ENCODE results near the gene VIPR2. TPM values are rescaled to one million over a fixed set of nuclear protein-coding genes. Genes with fewer than 3 reads are reported as not detected.
"Not testable (repeated sequence)": the region's sequence is repeated elsewhere in the genome, so short reads cannot be mapped to it uniquely, and the experiment has no call there.

Gene VIPR2
- total and polyA plus RNA-seq, 8 donors = 0.28 to 0.80 (median 0.44) TPM

DNA sequence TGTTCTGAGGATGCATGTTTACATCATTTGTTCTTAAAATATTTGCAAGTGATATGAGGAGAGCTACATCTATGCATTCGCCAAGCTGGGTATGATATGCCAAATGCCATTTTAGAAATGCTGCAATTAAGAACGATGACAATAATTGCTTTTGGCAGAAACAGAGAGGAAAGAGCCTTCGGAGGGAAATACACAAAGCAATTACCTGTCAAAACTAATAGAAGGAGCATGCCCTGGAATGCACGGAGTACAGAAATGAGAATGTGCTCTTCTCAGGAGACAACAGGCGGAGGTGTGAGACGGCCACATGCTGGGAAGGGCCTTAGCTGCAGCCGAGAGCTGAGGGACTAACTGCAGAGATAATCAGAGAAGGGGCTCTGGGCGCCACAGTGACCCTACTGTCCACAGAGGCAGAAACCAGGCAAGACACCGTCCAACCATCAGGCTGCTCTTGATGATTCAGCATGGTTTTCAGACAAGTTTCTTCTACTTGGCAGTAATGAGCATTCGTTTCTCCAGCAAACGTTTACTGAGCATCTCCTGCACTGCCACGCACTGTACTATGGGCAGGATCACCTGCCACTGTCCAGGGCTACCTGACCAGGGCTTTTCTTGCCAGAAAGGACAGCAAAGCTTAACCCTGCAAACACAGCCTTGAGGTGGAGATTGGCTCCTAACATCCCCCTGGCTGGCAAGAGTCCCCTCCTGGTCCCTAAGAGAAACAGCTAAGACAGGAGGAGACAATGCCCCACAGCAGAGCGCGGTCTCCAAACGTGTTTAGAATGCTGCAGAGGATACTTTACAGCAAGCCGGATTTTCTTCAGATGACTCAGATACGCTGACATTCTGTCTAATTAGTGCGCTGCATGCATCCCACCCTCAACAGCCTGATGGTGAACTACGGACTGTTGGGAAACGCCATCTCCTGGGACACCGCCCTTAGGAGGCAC is 18.1 kb downstream of the VIPR2 start:
- no peaks in the 10 kb centered on the region for H3K36me3 ChIP-seq
- intact Hi-C loops (cut with DNase I) = no loop called here
- no peak overlapping the region for H3K27ac ChIP-seq
- no peaks in the 10 kb centered on the region for H3K9me3 ChIP-seq
- peaks cover 0 to 45% of the 10 kb centered on the region in 2 donors for H3K27me3 ChIP-seq
- DNase-seq = no peak
- no peak for ATAC-seq
- no peaks in the 10 kb centered on the region for H3K4me1 ChIP-seq
- TF ChIP-seq, protein P1, sequence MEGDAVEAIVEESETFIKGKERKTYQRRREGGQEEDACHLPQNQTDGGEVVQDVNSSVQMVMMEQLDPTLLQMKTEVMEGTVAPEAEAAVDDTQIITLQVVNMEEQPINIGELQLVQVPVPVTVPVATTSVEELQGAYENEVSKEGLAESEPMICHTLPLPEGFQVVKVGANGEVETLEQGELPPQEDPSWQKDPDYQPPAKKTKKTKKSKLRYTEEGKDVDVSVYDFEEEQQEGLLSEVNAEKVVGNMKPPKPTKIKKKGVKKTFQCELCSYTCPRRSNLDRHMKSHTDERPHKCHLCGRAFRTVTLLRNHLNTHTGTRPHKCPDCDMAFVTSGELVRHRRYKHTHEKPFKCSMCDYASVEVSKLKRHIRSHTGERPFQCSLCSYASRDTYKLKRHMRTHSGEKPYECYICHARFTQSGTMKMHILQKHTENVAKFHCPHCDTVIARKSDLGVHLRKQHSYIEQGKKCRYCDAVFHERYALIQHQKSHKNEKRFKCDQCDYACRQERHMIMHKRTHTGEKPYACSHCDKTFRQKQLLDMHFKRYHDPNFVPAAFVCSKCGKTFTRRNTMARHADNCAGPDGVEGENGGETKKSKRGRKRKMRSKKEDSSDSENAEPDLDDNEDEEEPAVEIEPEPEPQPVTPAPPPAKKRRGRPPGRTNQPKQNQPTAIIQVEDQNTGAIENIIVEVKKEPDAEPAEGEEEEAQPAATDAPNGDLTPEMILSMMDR (IDR thresholded peaks at IDR 0.05) = no peak
- no peak overlapping the region for H3K4me3 ChIP-seq

DNA sequence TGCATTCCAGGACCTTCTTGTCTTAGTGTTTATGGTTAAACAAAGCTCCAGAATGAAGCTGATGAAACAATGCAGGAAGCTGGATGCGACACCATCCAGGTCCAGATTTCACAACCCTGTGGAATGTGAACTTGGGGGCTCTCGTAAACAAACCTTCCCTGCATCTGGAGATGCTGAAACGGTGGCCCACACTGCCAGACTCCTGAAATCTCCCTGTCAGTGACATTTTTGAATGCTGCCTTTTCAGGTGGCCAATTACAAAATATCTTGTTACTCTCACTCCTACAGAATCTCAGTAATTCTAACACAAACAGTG is 18.8 kb downstream of the VIPR2 start:
- no peaks in the 10 kb centered on the region for H3K4me1 ChIP-seq
- no peaks in the 10 kb centered on the region for H3K36me3 ChIP-seq
- DNase-seq = no peak
- ATAC-seq = no peak
- no peak overlapping the region for H3K27ac ChIP-seq
- intact Hi-C loops (cut with DNase I) = no loop called here
- no peaks in the 10 kb centered on the region for H3K9me3 ChIP-seq
- no peak overlapping the region for H3K4me3 ChIP-seq
- TF ChIP-seq, protein P1 (IDR thresholded peaks at IDR 0.05) = no peak
- H3K27me3 ChIP-seq = peaks cover 0 to 50% of the 10 kb centered on the region in 2 donors

DNA sequence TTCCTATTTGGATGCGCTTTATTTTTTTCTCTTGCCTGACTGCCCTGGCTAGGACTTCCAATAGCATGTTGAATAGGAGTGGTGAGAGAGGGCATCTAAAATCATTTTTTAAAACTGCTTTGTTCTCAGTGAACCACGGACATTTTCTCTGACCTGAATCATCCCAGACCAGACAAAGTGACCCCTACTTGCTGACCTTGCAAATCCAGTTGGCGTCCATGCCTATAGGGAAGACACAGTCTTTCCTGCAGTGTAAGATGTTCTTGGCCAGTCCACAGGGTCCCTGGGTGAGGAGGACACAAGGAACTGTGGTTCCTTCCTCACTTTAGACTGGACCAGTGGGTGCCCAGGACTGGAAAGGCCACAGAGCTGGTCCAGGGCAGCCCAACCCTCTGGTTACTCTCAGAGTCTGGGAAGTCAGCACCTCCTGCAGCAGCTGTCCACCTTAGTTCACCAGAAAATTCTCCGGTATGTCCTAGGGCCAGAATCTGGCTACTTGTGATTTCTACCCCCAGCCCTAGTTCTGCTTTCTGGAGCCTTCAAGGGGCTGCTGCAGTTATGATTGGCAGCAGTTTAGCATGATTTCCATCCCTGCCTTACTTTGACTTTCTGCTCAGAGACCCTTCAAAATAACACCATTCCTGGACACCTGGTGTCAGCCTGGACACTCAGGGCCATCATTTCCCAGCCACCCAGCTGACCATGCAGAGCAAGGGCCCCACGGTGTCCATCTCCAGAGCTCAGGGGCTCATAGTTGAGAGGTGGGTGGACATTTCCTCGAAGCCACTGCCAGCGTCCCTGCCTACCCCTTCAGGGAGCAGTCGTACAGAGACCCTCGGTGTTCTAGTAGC is 19.3 kb downstream of the VIPR2 start:
- H3K9me3 ChIP-seq = no peaks in the 10 kb centered on the region
- H3K4me3 ChIP-seq = no peak overlapping the region
- H3K27ac ChIP-seq = no peak overlapping the region
- TF ChIP-seq, protein P1 (IDR thresholded peaks at IDR 0.05) = no peak
- intact Hi-C loops (cut with DNase I) = no loop called here
- no peak for DNase-seq
- no peaks in the 10 kb centered on the region for H3K36me3 ChIP-seq
- ATAC-seq = no peak
- H3K4me1 ChIP-seq = no peaks in the 10 kb centered on the region
- H3K27me3 ChIP-seq = peaks cover 0 to 53% of the 10 kb centered on the region in 2 donors

DNA sequence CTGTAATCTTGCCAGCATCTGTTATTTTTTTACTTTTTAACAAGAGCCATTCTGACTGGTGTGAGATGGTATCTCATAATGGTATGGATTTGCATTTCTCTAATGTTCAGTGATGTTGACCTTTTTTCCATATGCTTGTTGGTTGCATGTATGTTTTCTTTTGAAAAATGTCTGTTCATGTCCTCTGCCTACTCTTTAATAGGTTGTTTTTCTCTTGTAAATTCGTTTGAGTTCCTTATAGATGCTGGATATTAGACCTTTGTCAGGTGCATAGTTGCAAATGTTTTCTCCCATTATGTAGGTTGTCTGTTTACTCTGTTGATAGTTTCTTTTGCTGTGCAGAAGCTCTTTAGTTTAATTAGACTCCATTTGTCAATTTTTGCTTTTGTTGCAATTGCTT is 20.9 kb downstream of the VIPR2 start:
- H3K4me1 ChIP-seq; H3K9me3 ChIP-seq; H3K36me3 ChIP-seq; H3K4me3 ChIP-seq; H3K27ac ChIP-seq; DNase-seq; ATAC-seq; intact Hi-C loops (cut with DNase I): not testable (repeated sequence)
- H3K27me3 ChIP-seq = peaks cover 0 to 63% of the 10 kb centered on the region in 2 donors

DNA sequence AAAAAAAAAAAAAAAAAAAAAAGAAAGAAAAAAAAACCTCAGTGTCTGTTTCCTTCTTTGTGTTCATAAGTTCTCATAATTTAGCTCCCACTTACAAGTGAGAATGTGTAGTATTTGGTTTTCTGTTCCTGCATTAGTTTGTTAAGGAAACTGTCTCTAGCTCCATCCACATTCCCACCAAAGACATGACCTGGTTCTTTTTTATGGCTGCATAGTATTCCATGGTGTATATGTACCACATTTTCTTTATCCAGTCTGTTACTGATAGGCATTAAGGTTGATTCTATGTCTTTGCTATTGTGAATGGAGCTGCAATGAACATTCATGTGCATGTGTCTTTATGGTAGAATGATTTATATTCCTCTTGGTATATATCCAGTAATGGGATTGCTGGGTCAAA is 21.4 kb downstream of the VIPR2 start:
- H3K4me3 ChIP-seq; intact Hi-C loops (cut with DNase I); DNase-seq; H3K9me3 ChIP-seq; H3K27ac ChIP-seq; H3K4me1 ChIP-seq; H3K36me3 ChIP-seq; ATAC-seq: not testable (repeated sequence)
- peaks cover 0 to 62% of the 10 kb centered on the region in 2 donors for H3K27me3 ChIP-seq

DNA sequence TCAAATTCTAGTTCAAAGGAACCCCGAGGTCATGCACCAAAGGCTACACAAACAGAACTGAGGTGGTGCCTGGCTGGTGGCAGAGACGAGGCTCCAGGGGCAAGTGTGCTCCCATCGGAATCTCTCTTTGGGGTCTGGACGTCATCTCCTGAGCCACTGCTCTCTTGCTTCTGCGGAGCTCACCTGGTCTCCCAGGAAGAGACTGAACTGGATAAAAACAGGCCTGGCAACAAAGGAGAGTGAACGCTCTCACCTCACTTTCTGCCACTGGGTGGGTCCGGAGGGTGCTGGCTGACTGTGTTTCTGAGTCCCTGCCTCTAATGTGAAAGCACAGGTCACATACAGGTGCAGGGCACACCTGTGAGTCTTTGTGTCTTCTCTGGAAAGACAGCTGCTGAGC is 22.4 kb downstream of the VIPR2 start:
- H3K27ac ChIP-seq = no peak overlapping the region
- H3K4me3 ChIP-seq = no peak overlapping the region
- DNase-seq = no peak
- H3K36me3 ChIP-seq = no peaks in the 10 kb centered on the region
- no peaks in the 10 kb centered on the region for H3K9me3 ChIP-seq
- no peak for ATAC-seq
- no peaks in the 10 kb centered on the region for H3K4me1 ChIP-seq
- intact Hi-C loops (cut with DNase I) = no loop called here
- TF ChIP-seq, protein P1 (IDR thresholded peaks at IDR 0.05) = no peak
- peaks cover 0 to 62% of the 10 kb centered on the region in 2 donors for H3K27me3 ChIP-seq
